Muscle layer of colon (tissue), 2 donors: ENCODE measurements around the gene CIB2.

ENCODE experiments used
- H3K27ac ChIP-seq: one replicate; pipeline ENCODE4 v1.7.0; 2013; ENCODE audit warnings: low read depth, mild to moderate bottlenecking, low read length, moderate library complexity
- H3K27me3 ChIP-seq, 2 donors: one replicate each; pipeline ENCODE4 v1.7.0; 2013; ENCODE audit warnings: low read length in 2 of 2, mild to moderate bottlenecking in 2 of 2; ENCODE audit not compliant: insufficient read depth in 2 of 2, control insufficient read depth in 1 of 2
- H3K36me3 ChIP-seq: one replicate; pipeline ENCODE4 v1.7.0; 2013; ENCODE audit warnings: mild to moderate bottlenecking, low read length; ENCODE audit not compliant: insufficient read depth
- H3K4me1 ChIP-seq: one replicate; pipeline ENCODE4 v1.7.0; 2013; ENCODE audit warnings: mild to moderate bottlenecking, low read length; ENCODE audit not compliant: insufficient read depth
- H3K4me3 ChIP-seq, 2 donors: one replicate each; pipeline ENCODE4 v1.7.0; 2013; ENCODE audit warnings: low read length in 2 of 2, low read depth in 1 of 2, mild to moderate bottlenecking in 1 of 2, moderate library complexity in 1 of 2
- H3K9ac ChIP-seq: one replicate; pipeline ENCODE4 v1.7.0; 2013; ENCODE audit warnings: low read length
- H3K9me3 ChIP-seq: one replicate; pipeline ENCODE4 v1.7.0; 2013; ENCODE audit warnings: mild to moderate bottlenecking, low read length
- donor health status: abdominal sarcoma.
- donor health status: Adenocarcinoma of cecum.

CIB2 gene

DNA sequence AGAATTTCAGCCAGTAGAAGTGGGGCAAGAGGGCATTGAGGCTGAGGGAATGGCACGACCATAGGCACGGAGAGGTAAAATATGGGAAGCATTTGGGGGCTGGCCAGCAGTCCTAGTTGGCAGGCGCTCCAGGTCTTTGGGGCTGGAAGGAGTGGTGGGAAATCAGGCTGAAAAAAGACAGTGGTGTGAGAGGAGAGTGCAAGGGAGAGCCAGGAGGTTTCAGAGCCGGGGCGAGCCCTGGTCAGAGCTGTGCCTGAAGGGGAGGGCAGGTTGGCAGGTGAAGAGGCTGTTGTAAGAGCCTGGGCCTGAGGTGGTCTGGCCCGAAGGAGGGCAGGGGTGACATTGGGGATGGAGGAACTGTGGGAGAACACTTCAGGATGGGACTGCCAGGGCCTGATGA, 16.3 kb upstream of the CIB2 start:
- peaks cover 22% of the 10 kb centered on the region for H3K4me1 ChIP-seq
- no peak overlapping the region for H3K4me3 ChIP-seq
- no peak overlapping the region for H3K9ac ChIP-seq
- no peaks in the 10 kb centered on the region for H3K27me3 ChIP-seq
- H3K9me3 ChIP-seq = no peaks in the 10 kb centered on the region
- H3K27ac ChIP-seq = no peak overlapping the region
- no peaks in the 10 kb centered on the region for H3K36me3 ChIP-seq

DNA sequence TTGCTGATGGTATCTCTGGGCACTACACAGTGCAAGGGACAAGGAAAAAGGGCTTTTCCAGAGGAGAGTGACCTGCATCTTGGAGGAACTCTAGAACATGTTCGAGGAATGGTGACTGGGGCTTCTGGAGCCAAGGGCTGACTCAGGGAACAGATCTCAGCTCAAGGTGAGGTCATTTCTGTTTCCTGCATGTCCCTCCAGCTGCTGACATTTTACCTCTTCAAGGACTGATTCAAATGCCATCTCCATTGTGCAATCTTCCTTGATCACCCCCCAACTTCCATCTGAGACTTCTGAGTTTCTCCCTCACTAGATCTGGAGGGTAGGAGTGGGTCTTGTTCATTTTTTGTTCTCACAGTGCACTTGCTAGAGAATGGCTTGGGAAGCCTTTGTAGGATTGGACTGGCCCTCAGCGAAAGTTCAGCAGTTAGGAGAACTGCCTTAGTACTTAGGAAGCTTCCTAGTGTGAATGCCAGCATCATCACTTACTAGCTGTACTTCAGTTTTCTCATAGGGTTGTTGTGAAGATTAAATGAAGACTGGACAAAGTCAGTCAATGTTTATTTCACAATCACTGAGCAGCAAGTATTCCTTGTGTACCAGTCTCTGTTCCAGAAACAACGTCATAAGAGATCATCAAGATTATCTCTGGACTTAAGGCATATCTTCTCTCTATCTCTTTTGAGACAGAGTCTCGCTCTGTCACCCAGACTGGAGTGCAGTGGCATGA, 15.3 kb upstream of the CIB2 start:
- Histone ChIP-seq H3K27ac (no peak overlapping the region), H3K4me1 (peaks cover 22% of the 10 kb centered on the region), H3K9ac (no peak overlapping the region), H3K4me3 (no peak overlapping the region), H3K36me3 (no peaks in the 10 kb centered on the region), H3K27me3 (no peaks in the 10 kb centered on the region), H3K9me3 (no peaks in the 10 kb centered on the region)

DNA sequence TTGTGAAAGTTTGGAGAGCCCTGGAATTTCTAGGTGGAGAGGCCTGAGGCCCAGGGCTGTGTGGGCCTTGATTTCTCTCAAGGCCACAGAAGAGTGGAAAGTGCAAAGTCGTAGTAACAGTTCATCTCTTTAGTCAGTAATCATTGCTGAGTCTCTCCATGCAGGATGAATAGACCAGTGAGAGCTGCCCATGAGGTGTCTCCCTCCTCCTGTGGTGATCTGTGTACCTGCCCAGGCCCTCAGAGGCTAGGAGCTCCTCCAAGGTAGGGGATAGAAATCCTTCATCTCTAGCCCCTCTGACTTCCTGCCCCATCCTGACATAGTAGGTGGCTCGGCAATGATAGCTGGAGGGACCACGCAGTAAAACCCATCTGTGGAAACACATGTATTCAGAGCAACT, 11.1 kb upstream of the CIB2 start:
- H3K9me3 ChIP-seq = no peaks in the 10 kb centered on the region
- H3K9ac ChIP-seq = no peak overlapping the region
- H3K36me3 ChIP-seq = no peaks in the 10 kb centered on the region
- no peaks in the 10 kb centered on the region for H3K27me3 ChIP-seq
- H3K4me1 ChIP-seq = no peaks in the 10 kb centered on the region
- H3K4me3 ChIP-seq = no peak overlapping the region
- no peak overlapping the region for H3K27ac ChIP-seq

DNA sequence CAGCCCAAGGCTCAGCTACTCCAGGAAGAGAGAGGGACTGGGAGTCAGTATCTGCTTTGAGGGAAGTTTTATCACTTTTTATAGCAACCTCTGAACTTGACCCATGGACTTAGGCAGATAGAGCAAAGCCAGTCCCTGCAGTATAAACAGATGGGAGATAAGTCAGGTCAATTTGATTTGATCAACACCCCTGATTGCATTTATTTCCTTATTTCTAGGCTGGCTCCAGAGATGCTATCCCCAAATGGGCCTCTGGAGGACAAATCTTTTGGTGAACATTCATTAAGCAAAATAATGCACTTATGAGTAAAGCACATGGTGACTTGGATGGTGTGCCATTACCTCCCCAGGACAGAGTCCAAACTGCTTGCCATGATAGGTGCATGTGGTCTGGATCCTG, 9.0 kb upstream of the CIB2 start:
- H3K4me1 ChIP-seq = no peaks in the 10 kb centered on the region
- no peaks in the 10 kb centered on the region for H3K36me3 ChIP-seq
- H3K27ac ChIP-seq = no peak overlapping the region
- H3K9me3 ChIP-seq = no peaks in the 10 kb centered on the region
- H3K9ac ChIP-seq = no peak overlapping the region
- no peak overlapping the region for H3K4me3 ChIP-seq
- no peaks in the 10 kb centered on the region for H3K27me3 ChIP-seq

DNA sequence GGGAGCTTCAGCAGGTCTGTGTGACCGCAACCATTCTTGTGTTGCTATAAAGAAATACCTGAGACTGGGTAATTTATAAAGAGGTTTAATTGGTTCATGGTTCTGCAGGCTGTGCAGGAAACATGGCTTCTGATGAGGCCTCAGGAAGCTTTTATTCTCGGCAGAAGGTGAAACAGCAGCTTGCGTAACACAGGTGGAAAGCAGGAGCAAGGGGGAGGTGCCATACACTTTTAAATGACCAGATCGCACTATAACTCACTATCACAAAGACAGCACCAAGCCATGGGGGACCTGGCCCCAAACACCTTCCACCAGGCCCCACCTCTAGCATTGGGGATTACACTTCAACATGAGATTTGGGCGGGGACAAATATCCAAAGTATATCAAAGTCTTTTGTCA, 8.3 kb upstream of the CIB2 start:
- H3K9ac ChIP-seq = no peak overlapping the region
- no peaks in the 10 kb centered on the region for H3K4me1 ChIP-seq
- H3K9me3 ChIP-seq = no peaks in the 10 kb centered on the region
- no peaks in the 10 kb centered on the region for H3K27me3 ChIP-seq
- no peak overlapping the region for H3K27ac ChIP-seq
- no peaks in the 10 kb centered on the region for H3K36me3 ChIP-seq
- H3K4me3 ChIP-seq = no peak overlapping the region

DNA sequence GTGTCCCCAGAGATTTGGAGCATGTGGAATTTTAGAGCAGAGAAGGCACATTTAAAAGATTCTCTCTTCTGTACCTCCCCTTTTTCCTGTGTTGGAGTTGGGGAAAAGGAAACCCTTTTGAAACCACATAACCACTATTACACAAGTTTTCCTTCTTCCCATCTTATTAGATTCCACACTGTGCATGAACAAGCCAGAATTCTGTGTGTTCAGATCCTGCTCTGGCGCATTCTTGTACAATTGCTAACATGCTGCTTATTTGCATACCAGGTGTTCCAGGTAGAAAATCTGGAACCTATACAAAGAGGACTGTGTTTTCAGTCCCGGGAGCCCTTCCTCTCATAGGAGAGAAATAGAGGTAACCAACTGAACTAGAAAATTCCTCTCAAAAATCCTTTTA, 2.6 kb upstream of the CIB2 start:
- Histone ChIP-seq H3K36me3 (no peaks in the 10 kb centered on the region), H3K27ac (no peak overlapping the region), H3K9me3 (no peaks in the 10 kb centered on the region), H3K9ac (no peak overlapping the region), H3K27me3 (no peaks in the 10 kb centered on the region), H3K4me3 (no peak overlapping the region), H3K4me1 (peaks cover 9% of the 10 kb centered on the region)

DNA sequence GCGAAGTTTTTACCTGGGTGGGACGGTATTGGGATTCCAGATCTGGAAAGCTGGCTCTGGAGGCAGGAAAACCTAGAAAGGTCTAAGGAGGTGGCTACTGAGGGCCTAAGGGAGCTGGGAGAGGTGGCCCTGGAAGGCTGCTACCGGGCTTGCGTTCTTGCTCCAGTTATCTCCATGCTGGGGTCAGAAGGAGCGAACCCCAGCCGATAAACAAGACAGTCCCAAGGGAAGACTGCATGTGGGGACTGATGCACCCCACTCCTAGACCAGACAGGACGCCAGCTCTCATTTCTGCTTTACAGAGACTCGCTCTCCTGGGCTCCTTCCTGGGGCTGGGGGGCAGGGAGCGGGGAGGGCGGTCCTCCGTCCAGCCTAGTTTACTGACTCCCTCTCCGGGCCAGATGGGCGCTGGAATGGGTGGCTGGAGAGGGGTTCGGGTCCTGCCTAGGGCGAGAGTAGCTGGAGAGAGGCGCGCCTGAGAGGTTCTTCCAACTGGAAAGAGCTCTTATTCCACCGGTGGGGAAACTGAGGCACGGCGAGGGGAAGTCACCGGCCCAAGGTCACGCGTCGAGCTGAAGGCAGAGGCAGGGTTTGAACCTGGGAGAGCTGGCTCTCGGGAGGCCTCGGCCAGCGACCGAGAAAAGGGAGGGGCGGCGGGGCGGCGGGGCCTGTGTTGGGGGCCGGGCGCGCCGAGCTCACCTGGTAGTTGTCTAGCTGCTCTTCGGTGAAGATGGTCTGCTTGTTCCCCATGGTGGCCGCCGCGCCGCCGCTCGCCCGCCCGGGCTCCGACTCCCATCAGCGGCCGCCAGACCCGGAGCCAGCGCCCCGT, 565 bp downstream of the CIB2 start:
- peak overlapping the region in 1 of 2 donors; percentile 45 for H3K4me3 ChIP-seq

DNA sequence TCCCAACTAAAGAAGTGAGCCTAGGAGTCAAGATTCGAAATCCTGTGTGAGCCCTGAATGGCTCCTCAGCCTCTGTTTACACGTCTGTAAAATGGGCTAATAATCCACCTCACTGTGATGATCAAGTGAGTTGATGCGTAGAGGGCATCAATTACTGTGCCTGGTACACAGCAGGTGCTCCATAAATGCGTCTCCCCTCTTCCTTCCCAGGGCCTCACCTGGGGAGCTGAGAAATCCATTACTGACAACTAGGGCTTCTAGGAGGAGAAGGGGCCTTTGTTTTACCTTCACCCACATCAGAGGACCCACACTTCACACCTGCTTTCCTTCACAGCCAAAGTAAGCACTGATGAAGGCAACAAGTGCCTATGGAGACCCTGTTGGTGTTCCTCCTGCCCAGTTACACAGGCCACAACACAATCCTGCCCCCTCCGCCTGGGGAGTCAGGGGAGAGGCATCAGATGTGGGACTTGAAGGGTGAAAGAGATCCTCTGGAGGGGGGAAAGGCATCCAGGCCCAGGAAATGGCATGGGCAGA, 1.4 kb downstream of the CIB2 start:
- no peaks in the 10 kb centered on the region for H3K36me3 ChIP-seq
- H3K4me1 ChIP-seq = peaks cover 9% of the 10 kb centered on the region
- no peak overlapping the region for H3K27ac ChIP-seq
- H3K4me3 ChIP-seq = no peak overlapping the region
- H3K27me3 ChIP-seq = no peaks in the 10 kb centered on the region
- H3K9ac ChIP-seq = no peak overlapping the region
- H3K9me3 ChIP-seq = no peaks in the 10 kb centered on the region

More for the DNA sequence above, 565 bp downstream of the CIB2 start:
- H3K36me3 ChIP-seq = no peaks in the 10 kb centered on the region
- H3K9ac ChIP-seq = no peak overlapping the region
- peaks cover 9% of the 10 kb centered on the region for H3K4me1 ChIP-seq
- no peaks in the 10 kb centered on the region for H3K27me3 ChIP-seq
- no peaks in the 10 kb centered on the region for H3K9me3 ChIP-seq
- H3K27ac ChIP-seq = no peak overlapping the region

DNA sequence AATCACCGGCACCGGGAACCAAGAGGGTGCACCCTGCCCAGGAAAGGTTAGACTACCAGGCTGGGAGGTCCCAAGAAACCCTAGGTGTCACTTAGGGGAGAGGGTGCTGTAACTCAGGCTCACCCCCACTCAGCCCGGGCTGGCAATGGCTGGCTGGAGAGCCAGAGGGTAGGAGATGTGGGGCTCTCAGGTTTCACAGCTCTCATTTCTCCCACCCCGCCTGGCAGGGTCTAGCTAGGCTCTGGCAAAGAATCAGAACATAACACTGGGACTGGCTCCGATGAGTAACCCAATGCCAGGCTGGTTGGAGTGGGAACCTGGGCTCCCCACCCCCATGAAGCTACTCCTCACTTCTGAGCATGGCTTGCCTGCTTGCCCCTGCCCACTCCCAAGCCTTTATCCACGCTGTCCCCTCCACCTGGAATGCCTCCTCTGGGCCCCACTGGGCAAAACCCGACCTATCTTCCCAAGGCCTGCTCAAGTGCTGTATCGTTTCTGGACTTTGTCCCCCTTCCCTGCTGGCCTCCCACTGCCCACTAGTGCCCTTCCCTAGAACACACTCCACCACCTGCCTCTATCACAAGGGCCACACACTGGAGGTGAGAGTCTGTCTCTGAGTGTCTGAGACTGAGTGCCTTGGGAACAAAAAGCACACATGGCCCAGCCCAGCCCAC, 2.0 kb downstream of the CIB2 start:
- peaks cover 9% of the 10 kb centered on the region for H3K4me1 ChIP-seq
- H3K27me3 ChIP-seq = no peaks in the 10 kb centered on the region
- H3K9me3 ChIP-seq = no peaks in the 10 kb centered on the region
- no peak overlapping the region for H3K9ac ChIP-seq
- no peak overlapping the region for H3K27ac ChIP-seq
- no peaks in the 10 kb centered on the region for H3K36me3 ChIP-seq
- H3K4me3 ChIP-seq = no peak overlapping the region

DNA sequence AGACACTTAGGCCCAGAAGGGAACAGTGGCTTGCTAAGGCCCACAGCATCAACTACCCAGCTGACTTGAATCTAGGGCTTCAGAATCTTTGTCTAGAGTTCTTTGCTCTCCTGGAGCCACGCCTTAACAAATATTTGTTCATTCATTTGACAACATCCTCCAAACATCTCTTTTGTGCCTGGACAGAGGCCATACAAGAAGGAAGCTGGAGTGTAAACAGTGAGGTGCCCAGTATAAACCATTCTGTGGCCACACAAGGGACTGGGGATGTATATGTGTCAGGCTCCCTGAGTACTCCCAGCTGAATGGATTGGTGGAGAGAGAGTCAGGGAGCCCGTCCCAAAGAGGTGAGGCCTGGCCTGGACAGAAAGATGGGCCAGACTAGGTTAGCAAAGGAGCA, 3.4 kb downstream of the CIB2 start:
- no peaks in the 10 kb centered on the region for H3K36me3 ChIP-seq
- no peak overlapping the region for H3K9ac ChIP-seq
- no peaks in the 10 kb centered on the region for H3K9me3 ChIP-seq
- H3K27ac ChIP-seq = no peak overlapping the region
- H3K4me3 ChIP-seq = no peak overlapping the region
- H3K4me1 ChIP-seq = peaks cover 9% of the 10 kb centered on the region
- no peaks in the 10 kb centered on the region for H3K27me3 ChIP-seq

DNA sequence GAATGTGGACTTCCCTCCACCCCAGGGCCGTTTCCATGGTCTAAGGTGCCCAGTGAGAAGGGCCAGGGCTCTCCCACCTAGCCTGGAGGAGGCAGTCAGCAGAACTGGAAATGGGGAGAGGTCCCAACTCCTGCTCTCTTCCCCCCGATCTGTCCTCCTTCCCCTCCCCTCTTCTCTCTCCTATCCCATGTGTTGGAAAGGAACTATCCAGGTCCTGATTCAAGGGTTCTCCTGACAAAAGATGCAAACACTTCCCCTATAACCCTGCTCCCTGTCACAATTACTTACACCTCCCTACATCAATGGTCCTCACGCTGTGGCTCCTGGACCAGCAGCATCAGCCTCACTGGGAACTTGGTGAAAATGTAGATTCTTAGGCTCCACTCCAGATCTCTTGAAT, 6.0 kb downstream of the CIB2 start:
- no peak overlapping the region for H3K4me3 ChIP-seq
- H3K9me3 ChIP-seq = no peaks in the 10 kb centered on the region
- H3K9ac ChIP-seq = no peak overlapping the region
- no peaks in the 10 kb centered on the region for H3K27me3 ChIP-seq
- H3K36me3 ChIP-seq = no peaks in the 10 kb centered on the region
- H3K27ac ChIP-seq = no peak overlapping the region
- no peaks in the 10 kb centered on the region for H3K4me1 ChIP-seq
